Amniotic epithelial cell (primary cell): Measurements from ENCODE around the gene ITPK1.
"Not testable (repeated sequence)": the region's sequence is repeated elsewhere in the genome, so short reads cannot be mapped to it uniquely, and the experiment has no call there.

Experiments used
- DNase-seq: peaks from one replicate; pipeline ENCODE4 v3.0.0-alpha.2; 2010; ENCODE audit warnings: low read depth

Gene ITPK1

DNA sequence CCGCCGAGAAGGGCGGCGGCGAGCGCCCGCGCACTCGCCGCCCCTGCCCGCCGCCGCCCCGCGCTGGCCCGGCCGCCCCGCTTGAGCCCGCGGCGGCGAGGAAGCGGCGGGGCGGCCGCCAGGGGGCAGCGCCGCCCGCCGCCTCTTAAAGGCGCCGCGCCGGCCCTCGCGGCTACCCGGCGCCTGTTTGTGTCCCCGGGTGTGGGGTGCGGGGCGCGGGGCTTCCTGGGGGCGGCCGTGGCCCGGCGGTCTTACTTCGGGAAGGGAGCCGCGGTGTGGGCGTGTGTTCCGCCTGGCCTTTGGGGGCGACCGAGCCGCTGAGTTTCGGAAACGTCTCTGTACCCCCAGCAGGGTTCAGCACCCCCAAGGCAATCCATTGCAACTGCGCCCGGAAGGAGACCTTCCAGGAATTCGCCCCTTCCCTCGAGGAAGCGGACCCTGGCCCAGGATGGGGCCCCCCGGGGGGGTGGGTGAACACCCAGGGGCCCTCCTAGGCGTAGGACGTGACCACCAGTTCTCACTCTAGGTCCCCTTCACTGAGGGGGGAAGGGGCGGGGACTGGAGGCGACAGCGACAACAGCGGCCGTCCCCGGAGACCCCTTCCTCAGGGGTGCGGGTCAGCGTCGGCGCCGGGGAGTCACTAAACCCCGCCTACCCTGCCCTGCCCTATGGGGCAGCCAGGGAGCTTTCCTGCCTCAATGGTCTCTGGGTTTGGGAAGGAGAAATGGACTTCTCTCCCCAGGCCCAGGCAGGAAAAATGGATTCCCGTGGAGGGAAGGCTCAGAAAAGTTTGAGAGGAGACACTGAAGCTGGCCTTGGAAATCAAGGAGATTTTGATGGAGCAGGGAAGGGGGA, at the start of gene ITPK1:
Gene ITPK1 (minus strand): TSS at position 105 of the 855 bp plus-strand sequence. CDS start 762 bp downstream, outside the sequence.
- DNase-seq: peak; percentile 21

DNA sequence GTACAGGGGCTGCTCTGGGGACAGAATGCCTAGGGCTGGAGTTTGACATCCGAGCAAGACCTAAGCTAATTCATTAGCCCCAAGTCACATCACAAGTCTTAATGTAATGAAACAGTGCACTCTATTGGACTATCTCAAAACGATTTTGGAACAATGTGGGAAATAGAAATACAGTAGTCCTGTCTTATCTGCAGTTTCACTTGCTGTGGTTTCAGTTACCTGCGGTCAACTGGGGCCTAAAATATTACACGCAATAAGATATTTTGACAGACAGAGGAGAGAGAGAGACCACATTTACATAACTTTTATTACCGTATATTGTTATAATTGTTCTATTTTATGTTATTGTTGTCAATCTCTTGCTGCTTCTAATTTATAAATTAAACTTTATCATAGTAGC, 47.8 kb upstream of the ITPK1 start:
- no peak for DNase-seq

DNA sequence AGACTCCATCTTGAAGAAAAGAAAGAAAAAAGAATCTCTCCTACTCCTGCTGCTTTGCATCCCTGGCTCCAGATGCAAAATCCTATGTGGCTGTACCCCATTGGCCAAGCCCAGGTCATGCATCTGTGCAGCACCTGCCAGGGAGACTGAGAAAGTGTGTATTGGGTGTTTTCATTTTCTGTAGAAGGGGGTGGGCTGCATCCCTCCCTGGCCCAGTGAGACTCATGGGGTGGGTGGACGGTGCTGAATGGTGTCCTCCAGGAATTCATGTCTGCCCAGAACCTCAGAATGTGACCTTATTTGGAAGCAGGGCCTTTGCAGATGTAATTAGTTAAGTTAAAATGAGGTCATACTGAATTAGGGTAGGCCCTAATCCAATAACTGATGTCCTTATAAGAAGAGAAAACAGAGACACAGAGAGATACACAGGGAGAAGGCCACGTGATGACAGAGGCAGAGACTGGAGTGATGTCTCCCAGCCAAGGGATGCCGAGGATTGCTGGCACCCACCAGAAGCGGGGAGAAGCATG, 45.8 kb upstream of the ITPK1 start:
- no peak for DNase-seq

DNA sequence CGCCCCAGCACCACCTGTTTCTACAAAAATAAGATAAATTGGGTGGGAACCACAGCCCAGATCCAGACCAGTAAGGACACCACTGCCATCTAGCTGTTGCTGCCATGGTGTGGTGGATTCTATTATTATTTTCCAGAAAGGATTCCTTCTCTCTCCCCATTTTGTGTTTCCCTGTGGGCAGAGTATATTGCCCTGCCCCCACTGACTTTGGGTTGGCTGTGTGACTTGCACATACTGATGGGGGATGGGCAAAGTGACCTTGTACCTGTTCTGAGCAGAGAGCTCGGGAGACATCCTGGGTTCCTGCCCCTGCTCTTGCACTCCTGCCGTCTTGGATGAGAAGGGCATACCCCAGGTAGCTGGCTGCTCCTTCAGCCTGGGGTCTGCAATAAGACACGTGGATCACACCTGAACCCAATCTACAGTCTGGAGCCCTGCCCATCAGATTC, 44.7 kb upstream of the ITPK1 start:
- peak; percentile 7 for DNase-seq

DNA sequence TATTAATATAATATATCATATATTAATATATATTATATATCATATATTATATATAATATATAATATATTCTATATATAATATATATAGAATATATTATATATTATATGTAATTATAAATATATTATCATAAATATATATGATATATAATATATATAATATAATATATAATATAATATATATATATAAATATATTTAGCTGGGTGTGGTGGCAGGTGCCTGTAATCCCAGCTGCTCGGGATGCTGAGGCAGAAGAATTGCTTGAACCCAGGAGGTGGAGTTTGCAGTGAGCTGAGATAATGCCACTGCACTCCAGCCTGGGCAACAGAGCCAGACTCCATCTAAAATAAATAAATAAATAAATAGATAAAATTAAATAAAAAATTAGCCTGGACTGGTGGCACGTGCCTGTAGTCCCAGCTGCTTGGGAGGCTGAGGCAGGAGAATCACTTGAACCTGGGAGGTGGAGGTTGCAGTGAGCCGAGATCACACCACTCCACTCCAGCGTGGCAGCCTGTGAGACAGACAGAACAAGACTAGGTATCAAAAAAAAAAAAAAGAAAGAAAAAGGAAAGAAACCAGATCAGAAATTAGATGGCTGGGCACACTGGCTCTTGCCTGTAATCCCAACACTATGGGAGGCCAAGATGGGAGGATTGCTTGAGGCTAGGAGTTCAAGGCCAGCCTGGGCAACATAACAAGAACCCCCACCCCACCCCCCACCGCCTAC, 44.1 kb upstream of the ITPK1 start:
- DNase-seq: not testable (repeated sequence)

DNA sequence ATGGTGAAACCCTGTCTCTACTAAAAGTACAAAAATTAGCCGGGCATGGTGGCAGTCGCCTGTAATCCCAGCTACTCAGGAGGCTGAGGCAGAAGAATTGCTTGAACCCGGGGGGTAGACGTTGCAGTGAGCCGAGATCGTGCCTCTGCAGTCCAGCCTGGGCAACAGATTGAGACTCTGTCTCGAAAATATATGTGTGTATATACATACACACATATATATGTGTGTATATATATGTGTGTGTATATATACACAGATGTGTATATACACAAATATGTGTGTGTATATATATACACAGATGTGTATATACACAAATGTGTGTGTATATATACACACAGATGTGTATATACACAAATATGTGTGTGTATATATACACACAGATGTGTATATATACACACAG, 42.6 kb upstream of the ITPK1 start:
- not testable (repeated sequence) for DNase-seq

DNA sequence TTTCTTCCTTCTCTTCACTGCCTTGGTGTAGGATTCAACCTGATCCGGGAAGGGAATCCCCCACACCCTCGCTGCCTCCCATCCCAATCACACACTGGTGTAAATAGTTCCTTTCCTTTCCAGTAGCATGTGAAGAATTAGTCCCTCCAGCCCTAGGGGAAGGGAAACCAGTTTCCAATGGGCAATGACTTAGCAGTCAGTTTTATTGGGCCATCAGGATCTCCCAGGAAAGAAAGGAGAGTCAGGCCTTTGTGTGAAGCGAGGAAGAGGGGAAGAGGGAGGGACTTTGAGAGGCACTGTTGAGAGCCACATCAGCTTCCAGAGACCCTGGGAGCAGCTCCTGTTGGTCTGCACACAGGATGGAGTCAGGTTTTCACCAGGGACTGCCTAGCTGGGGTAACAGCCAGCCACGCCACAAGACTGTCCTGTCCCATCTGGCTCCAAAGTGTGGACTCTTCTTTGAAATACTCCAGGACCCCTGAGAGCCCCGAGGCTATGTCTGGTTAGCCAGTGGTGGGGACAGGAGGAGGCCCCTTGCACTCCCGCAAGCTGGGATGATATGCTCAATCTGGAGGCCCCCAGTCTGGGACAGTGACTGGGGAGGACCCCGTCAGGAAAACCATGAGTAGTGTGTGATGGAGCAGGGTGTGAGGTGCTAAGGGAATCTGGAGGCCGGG, 41.1 kb upstream of the ITPK1 start:
- DNase-seq: no peak

DNA sequence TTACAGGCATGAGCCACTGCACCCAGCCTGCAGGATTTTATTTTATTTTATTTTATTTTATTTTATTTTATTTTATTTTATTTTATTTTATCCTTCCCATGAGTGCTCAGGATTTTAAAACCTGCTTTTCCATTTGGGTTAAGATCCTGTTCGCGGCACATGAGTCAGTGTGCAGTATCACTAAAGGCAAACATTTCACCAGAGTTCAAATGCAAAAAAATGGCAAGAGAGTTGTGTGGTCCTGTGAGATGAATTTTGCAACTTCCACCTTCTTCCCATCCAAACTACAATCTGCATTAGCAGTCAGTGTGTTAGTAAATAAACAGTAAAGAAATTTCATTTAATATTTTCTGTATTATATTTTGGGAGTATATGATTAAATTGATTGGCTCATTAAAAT, 39.9 kb upstream of the ITPK1 start:
- DNase-seq: peak; percentile 37

DNA sequence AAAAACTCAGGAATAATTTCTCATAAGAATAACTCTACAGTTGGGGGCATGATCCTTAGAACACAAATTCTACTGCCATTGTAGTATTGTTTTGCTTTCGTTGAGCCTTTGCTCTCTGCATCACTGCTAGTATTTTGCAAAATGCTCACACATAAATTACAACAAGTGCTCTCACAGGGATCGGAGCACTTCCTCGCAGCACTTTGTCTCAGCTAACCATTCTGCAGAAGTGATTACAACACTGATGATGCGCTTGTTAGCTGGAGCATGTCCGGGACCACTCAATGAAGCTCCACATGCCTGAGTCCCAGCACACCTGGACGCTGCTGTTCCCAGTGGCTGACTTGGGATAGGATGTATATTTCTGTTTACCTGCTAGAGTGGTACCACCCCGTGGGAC, 37.4 kb upstream of the ITPK1 start:
- DNase-seq: peak; percentile 18

DNA sequence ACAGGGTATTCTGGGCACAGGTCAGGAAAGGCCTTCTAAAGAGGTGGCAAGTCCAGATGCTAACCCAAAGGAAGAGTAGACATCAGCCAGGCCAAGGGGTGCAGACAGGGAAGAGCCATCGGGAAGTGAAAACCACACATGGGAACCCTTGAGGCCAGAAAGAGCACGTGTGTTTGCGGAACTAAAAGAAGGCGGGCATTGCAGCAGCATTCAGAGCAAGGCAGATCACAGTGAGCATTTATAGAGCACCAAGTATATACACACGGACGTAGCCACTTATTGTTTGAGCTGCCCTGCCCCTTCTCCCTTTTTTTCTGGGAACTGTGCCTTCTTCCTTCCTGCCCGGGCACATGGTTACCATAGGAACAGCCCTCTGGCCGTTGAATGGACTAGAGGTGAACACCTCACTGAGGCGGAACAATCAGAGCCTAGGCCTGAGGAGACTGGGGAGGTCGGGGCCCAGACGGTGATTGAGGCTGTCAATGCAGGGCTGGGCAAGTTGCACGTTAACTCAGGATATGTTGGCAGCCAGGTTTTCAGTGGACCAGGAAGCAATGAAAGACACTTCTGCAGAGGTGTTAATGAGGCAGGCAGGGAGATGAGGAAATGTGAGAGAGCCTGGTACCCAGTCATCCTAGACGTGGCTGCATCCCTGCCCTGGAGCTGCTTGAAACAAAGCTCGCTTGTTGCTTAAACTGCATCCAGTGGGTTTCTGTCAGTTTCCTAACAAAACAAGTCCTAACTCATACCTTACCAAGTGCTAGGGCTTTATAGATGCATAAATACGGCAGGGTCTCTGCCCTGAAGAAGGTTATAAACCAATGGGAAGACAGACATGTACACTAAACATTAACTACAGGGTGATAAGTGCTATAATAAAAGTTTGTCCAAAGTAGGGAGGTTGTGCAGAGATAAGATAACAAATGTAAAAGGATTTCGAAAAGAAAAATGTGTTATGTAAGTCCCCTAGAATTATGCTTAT, 34.8 kb upstream of the ITPK1 start:
- peak; percentile 13 for DNase-seq

DNA sequence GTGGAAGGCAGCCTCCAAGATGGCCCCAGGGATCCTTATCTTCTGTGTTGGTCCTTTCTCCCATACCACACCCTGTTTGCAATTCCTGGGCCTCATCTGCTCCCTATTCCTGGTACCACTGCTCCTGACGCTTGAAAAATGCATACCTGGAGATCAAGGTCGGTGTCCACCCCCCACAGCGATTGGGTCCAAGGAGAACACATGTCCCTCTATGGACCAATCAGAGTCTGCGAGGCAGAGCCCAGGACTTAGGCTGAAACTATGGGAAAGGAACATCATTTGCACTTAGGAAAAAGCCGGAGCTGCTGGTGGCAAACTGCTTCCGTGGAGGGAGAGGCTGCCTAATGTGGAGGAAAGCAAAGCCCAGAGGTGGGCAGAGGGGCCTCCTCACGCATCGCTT, 33.3 kb upstream of the ITPK1 start:
- no peak for DNase-seq

DNA sequence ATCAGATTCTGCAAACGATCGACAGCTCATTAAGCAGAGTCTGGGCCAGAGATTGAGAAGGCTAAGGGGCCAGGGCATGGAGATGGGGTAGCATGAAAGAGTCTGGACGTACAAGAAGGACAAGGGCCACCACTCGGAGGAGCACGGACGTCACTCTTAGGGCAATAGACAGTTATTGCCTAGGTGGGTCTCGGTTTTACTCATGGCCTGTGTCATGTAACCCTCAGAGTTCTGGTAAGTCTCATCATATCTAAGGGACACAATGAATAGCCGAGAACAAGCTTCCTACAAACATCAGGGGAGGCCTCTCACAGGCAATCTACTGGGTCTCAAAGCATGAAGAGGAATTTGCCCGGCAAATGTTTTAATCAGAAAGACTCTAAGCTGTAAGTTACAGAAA, 30.4 kb upstream of the ITPK1 start:
- no peak for DNase-seq

DNA sequence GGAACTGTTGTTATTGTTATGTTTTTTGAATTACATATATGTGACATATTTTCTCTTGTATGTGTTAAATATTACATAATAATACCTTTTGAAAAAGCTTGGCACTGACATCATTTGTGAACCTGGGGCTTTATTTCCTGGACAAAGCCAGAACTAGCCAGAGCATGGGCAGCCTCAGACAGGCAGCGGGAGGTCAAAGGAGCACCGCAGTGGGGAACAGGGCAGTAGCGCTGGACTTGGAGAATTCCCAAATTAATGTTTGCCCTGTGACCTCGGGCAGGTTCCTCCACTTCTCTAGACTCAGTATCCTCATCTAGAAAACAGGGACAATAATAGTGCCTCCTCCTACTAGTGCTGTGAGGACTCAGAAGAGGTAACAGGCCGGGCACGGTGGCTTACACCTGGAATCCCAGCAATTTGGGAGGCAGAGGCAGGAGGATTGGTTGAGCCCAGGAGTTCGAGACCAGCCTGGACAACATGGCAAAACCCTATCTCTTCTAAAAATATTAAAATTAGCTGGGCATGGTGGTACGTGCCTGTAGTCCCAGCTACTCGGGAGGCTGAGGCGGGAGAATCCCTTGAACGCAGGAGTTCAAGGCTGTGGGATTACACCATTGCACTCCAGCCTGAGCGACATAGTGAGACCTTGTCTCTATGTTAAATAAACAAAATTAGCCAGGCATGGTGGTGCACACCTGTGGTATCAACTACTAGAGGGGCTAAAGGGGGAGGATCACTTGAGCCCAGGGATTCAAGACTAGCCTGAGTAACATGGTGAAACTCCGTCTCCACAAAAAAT, 27.3 kb upstream of the ITPK1 start:
- no peak for DNase-seq

DNA sequence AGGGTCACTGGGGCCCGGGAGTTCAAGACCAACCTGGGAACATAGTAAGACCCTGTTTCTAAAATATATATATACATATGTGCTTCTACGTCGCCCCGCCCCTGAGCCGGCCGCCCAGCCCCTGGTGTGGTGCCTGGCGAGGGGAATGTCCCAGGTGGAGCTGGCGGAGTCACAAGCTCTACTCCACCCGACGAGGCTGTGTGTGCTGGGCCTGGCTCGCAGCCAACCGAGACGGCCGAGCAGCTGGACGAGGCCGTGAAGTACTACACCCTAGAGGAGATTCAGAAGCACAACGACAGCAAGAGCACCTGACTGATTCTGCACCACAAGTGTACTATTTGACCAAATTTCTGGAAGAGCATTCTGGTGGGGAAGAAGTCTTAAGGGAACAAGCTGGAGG, 22.1 kb upstream of the ITPK1 start:
- no peak for DNase-seq

DNA sequence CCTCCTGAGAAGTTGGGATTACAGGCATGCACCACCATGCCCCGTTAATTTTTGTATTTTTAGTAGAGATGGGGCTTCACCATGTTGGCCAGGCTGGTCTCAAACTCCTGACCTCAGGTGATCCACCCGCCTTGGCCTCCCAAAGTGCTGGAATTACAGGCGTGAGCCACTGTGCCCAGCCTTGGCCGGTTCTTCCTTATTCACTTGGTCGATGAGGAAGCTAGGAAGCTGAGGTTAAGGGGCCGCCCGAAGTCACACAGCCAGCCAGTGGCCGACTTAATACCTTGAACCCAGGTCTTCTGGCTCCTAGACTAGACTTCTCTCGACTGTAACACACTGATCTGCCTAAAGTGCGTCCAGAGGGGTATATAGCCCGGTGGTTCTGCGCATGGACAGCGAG, 20.8 kb upstream of the ITPK1 start:
- DNase-seq: not testable (repeated sequence)

DNA sequence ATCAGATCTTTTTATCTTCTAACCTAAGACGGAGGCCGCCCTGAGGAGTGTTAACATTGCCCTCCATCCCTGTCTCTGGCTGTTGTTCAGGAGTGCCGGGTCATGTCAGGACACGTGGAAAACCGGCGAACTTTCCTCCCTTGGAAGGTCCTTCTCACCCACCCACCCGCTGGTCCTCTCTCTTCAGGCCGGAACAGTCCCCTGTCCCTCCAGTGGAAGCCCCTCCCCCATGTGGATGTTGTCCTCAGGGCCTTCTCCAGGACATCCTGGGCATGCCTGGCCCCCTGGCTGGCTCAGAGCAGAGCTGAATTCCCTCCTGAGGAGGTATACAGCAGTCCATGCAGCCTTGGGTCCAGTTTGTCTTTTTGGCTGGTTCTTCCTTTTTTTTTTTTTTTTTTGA, 20.3 kb upstream of the ITPK1 start:
- DNase-seq: no peak

DNA sequence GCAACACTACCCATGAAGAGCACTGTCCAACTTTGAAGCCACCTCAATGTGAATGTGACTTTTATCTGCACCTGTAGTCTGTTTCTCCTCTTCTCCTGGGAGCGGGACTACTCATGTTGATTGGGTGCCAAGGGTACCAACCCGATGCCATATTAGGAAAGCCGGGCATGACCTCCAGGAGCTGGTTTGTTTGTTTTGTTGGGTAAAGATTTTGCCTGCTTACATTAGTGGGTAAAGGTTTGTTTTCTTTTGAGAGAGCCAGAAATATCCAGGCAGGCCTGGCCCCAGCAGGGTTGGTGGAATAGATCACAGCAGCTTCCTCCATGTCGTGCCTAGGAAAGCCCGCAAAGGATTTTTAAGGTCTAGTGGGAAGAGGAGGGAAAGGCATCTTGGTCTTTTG, 19.7 kb upstream of the ITPK1 start:
- no peak for DNase-seq

DNA sequence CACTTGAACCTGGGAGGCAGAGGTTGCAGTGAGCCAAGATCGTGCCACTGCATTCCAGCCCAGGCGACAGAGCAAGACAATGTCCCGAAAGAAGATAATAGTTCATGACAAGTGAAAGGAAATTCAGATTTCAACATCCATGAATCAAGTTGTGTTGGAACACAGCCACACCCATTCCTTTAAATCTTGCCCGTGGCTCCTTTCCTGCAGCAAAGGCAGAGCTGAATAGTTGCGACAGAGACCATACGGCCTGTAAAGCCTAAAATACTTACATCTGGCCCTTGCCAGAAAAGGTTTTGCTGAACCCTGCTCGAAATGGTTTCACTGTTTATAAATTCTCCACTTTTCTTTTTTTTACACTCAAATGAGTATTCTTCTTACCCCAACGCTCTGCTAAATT, 17.7 kb upstream of the ITPK1 start:
- peak; percentile 61 for DNase-seq

DNA sequence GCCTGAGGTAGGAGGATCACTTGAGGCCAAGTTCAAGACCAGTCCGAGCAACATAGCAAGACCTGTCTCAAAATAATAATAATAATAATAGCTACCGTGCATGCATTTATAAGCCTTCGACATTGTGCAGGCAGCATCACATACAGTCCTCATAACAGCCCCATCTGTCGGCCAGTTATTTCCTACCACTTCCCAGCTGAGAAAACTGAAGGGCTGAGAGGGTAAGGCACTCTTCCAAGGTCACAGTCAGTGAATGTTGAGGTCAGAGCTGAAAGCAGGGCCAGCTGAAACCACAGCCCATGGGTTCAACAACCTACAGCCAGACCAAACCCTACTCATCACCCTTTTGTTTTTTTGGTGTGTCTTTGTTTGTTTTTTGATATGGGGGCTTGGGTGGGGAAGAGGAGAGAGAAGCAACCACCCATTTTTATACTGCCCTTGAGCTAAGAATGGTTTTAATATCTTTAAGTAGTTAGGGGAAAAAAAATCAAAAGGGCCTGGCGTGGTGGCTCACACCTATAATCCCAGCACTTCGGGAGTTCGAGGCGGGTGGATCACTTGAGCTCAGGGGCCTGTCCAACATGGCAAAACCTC, 16.8 kb upstream of the ITPK1 start:
- peak; percentile 50 for DNase-seq

DNA sequence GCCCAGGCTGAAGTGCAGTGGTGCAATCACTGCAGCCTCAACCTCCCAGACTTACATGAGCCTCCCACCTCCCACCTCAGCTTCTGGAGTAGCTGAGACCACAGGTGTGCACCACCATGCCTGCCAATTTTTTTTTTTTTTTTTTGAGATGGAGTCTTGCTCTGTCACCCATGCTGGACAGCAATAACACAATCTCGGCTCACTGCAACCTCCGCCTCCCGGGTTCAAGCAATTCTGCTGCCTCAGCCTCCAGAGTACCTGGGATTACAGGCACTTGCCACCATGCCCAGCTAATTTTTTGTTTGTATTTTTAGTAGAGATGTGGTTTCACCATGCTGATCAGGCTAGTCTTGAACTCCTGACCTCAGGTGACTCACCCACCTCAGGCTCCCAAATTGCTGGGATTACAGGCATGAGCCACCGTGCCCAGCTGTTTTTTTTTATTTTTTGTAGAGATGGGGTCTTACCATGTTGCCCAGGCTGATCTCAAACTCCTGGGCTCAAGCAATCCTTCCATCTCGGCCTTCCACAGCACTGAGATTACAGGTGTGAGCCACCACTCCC, 15.6 kb upstream of the ITPK1 start:
- DNase-seq: not testable (repeated sequence)
